ENCODE results near the gene PSME2. TPM values are rescaled to one million over a fixed set of nuclear protein-coding genes. Genes with fewer than 3 reads are reported as not detected.

Gene PSME2
- total and polyA plus RNA-seq, 9 of the 15 experiments (the other 6 are each of a cell fraction or from before 2014, with no cell fraction given), result 111 to 579 (median 159) TPM

- peak; percentile 98 to 100 (median 99) for TF ChIP-seq ZBTB11 (CRISPR knock-in tag; IDR thresholded peaks at IDR 0.05)
- TF ChIP-seq PHF20 (IDR thresholded peaks at IDR 0.05; ENCODE audit: partially characterized antibody), result peak; percentile 83
- no peak for TF ChIP-seq SREBF2 (CRISPR knock-in tag; IDR thresholded peaks at IDR 0.05)
- 0 out of 2 replicates have a peak, but pooled peaks have one; percentile 36 for TF ChIP-seq MIER1 (IDR thresholded peaks at IDR 0.05; ENCODE audit: low read depth)
- TF ChIP-seq SIX5 (IDR thresholded peaks at IDR 0.05; ENCODE audit: borderline replicate concordance in 1 of 2, insufficient read depth in 1 of 2, low read depth in 1 of 2, low read length in 2 of 2), result peak; percentile 41 to 60; a peak in 3 of 4 replicates
- peak; percentile 55 for TF ChIP-seq EGR1 (conservative IDR thresholded peaks at IDR 0.05)
- no peak for TF ChIP-seq FOXA1 (IDR thresholded peaks at IDR 0.05; ENCODE audit: borderline replicate concordance)
- peak; percentile 100 for TF ChIP-seq GABPB1 (CRISPR knock-in tag; IDR thresholded peaks at IDR 0.05)
- TF ChIP-seq JUN (IDR thresholded peaks at IDR 0.05; ENCODE audit: borderline replicate concordance, low read depth, low read length), result peak; percentile 76; the same call in 1 of the 2 replicates
- TF ChIP-seq JUN (CRISPR knock-in tag; IDR thresholded peaks at IDR 0.05; ENCODE audit: borderline replicate concordance), result no peak
- no peak for TF ChIP-seq CHD7 (IDR thresholded peaks at IDR 0.05; ENCODE audit: low read depth, low read length)
- 0 out of 2 replicates have a peak, but pooled peaks have one; percentile 17 for TF ChIP-seq SMAD3 (CRISPR knock-in tag; conservative IDR thresholded peaks at IDR 0.05)
These were observed 42.0 kb upstream of the PSME2 start, which contains the start of gene IPO4 (continued) for GRCh38 chr14:24188251-24189058.

All from K562 (cell line).